Stimulated activated CD4-positive, alpha-beta T cell treated with anti-CD3 and anti-CD28 coated beads, Interleukin-4, amount 100 ng/mL, for 48 hours (primary cell): ENCODE results near the gene MNX1.

Experiments
- DNase-seq, 2 donors: peaks; one replicate each; pipeline ENCODE4 v3.0.0-alpha.2; 2020; ENCODE audit warnings: low read depth in 2 of 2

The MNX1 gene

DNA sequence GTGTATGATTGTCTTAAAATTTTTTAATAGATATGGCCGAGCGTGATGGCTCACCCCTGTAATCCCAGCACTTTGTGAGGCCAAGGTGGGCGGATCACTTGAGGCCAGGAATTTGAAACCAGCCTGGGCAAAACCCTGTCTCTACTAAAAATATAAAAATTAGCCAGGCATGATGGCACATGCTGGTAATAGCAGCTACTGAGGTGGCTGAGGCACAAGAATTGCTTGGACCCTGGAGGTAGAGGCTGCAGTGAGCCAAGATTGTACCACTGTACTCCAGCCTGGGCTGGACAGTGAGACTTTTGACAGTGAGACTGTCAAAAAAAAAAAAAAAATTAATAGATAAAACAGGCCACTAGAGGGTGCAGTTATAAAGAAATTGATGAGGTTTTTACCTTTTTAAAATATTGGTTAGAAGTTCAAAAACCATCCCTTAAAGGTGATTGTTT, 40.5 kb downstream of the MNX1 start:
- DNase-seq: no peak

DNA sequence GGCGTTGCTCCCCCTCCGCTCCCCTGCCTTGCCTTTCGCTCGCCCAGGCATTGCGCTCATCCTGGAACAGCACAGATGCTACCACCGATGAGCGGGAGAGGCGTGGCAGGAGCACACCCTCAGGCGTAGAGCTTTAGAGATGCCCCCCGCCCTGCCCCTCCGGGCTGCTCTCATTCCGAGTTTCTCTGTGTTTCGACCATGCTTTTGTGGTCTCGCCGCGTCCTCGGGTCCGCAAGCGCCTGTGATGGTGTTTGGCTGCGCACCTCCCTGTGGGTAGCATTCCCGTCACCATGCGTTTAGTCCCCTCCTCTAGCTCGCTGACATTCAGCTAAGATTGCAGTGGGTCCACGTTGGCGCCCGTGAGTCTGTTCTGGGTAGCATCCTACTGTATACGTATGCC, 42.3 kb downstream of the MNX1 start:
- DNase-seq: no peak

DNA sequence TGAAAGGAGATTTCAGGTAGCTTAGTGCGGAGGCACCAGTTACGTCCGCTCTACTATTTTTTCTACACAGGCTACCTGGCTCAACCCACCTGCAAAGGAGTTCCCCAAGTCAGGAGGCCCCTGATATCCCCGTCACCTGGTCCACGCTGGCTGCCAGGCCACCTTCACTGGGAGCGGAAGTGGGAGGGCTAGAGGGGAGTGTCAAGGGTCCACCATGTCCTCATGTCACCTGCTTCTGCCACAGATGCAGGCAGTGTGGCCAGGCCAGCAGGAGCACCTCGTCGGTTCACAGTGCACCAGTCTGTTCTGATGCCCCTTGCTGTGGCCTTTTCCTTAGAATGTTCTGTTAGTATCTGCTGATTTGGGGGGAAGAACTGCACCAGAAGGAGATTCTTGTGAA, 44.1 kb downstream of the MNX1 start:
- no peak for DNase-seq

DNA sequence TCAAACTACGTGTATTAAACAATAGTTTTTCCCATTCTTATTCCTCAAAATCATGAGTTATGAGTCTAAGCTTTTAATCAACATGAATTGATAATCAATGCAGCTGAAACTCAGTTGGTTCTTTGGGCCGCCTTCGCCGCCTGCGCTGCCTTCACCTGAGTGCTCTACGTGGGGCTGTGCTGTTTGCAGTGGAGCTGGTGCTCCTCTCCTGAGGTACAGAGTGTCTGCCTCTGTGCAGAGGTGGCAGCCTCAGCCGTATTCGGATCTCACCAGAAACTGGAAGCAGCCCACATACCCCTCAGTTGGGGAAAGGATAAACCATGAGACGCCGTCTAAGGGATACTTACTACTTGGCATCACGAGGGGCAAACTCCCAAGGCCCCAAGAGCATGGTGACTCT, 45.5 kb downstream of the MNX1 start:
- DNase-seq: no peak

DNA sequence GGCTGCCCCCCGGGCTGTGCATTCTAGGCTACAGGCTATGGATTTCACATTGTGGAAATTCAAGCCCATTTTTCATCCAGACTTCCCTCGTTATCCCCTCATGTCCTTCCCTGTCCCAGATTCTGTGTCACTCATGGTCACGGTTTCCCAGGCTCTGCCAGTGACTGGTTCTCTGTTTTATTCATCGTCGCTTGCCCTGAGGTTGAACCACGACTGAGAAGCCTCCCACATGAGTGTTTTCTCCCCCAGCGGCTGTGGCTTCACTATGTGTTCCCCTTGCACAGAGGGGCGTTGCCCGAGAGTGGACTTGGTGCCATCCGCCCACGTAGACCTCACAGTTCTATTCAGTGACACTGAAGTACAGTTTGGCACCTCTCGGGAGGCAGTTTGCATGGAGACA, 47.0 kb downstream of the MNX1 start:
- DNase-seq: no peak

DNA sequence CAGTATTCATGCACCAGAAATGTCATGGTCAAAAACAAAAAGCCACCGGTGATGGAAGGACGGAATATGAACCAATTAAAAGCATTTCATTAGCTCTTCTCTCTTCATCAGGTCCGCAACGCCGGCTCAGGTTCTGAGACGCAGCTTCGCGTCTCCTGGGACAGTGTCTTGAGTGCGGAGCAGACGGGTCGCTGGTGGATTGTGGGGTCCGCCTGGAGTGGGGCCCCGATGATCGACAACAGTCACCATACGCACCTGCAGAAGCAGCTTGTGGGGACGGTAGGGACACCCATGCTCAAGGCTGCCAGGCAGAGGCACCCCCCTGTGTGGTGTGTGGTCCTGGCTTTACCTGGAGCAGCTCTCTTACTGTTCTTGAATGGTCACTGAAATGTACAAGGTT, 47.6 kb downstream of the MNX1 start:
- DNase-seq: no peak

DNA sequence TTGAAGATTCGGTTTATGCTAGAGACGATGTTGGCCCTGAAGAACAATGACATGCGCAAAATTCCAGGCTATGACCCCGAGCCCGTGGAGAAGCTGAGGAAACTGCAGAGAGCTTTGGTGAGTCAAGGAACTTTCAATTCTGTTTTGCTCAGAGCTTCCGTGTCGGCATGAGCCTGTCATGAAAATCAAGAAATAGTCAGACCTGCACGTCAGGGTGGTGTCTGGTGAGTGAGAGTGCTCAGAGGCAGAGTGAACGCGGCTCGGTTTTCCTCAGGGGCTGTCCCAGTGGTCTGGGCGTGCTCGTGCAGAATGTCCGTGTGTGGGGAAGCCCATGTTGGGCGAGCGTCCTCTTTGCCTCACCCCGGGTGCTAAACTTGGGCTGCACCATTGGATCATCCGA, 48.3 kb downstream of the MNX1 start:
- no peak for DNase-seq

DNA sequence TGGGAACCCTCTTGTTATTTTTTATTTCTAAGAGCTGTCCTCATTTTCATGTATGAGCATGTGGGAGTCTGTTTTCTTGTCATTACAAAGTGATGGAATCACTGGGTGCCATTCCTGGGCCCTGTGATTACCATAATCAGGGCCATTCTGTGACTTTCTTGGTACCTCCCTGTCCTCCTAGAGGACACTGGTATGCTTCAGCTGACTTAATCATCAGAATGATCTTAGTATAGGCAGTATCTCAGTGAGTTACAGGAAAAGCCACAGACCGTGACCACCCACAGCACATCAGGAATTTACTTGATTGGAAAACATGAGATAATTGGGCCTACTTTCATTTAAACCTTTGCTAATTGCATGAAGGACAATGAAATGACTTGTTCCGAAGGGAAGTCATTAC, 53.7 kb downstream of the MNX1 start:
- DNase-seq: no peak

DNA sequence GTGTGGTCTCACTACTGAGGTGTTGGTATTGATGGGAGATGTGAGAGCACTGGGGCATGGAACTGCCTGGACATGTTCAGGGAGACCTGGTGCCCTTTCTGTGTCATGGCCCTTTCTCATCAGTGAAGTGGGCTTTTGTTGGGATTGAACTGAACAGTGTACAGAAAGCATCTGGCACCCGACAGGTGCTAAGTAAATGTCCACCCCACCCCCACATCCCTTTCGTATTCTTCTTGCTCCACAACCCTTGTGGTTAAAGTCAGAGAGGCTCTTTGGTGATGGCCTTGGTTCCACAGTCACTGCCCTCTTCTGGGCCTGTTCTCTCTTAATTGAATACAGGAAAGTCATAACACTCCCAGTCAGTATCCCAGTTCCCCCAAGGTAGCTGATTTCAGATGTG, 55.5 kb downstream of the MNX1 start:
- DNase-seq: no peak
